ES-I3 (cell line): Measurements from ENCODE around the gene MAX.

ENCODE experiments used
- H3K36me3 ChIP-seq: 2 replicates; pipeline ENCODE4 v1.6.1; 2013; ENCODE audit warnings: mild to moderate bottlenecking, low read length, control low read depth, moderate library complexity; ENCODE audit not compliant: insufficient read depth
- H3K4me1 ChIP-seq: 2 replicates; pipeline ENCODE4 v1.6.1; 2013; ENCODE audit warnings: mild to moderate bottlenecking, control low read depth, low read length; ENCODE audit not compliant: insufficient read depth
- H3K9ac ChIP-seq: 2 replicates; pipeline ENCODE4 v1.6.1; 2013; ENCODE audit warnings: low read depth, mild to moderate bottlenecking, low read length, moderate library complexity
- H3K9me3 ChIP-seq: 2 replicates; pipeline ENCODE4 v1.6.1; 2013; ENCODE audit warnings: mild to moderate bottlenecking, low read length, moderate library complexity; ENCODE audit not compliant: control insufficient read depth, insufficient read depth

MAX gene

GRCh38 chr14:65102441-65103149 lies at the start of gene MAX:
Gene MAX (minus strand): TSS chr14:65102517. CDS start chr14:65102339, 178 bp downstream.
- Histone ChIP-seq H3K9ac (peak within 1 kb of the TSS; percentile 89), H3K4me1 (no peaks in the 10 kb centered on the region), H3K9me3 (no peaks in the 10 kb centered on the region), H3K36me3 (0 out of 2 replicates have a peak, but pooled peaks cover 7% of the 10 kb centered on the region)

DNA sequence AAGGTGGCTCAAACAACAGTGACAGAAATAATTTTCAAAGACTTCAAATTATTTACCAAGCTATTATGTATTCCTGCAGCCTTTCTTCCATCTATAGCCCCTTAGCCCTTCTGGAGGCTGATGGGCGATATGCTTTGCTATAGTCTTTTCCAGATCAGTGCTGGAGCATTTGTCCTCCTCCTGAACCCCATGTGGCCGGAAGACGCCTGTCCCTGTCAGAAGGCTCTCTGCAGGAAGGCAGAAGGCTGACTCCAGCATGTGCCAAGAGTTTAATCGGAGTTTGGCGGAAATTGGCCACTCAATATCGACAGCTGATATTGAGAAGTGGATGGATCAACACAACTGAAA lies 49.3 kb upstream of the MAX start:
- no peak overlapping the region for H3K9ac ChIP-seq
- H3K4me1 ChIP-seq = no peaks in the 10 kb centered on the region
- no peaks in the 10 kb centered on the region for H3K36me3 ChIP-seq
- no peaks in the 10 kb centered on the region for H3K9me3 ChIP-seq

- H3K9me3 ChIP-seq = no peaks in the 10 kb centered on the region
- H3K4me1 ChIP-seq = no peaks in the 10 kb centered on the region
- H3K36me3 ChIP-seq = no peaks in the 10 kb centered on the region
- H3K9ac ChIP-seq = no peak overlapping the region
These were observed 48.7 kb upstream of the MAX start for GRCh38 chr14:65150898-65151608.

DNA sequence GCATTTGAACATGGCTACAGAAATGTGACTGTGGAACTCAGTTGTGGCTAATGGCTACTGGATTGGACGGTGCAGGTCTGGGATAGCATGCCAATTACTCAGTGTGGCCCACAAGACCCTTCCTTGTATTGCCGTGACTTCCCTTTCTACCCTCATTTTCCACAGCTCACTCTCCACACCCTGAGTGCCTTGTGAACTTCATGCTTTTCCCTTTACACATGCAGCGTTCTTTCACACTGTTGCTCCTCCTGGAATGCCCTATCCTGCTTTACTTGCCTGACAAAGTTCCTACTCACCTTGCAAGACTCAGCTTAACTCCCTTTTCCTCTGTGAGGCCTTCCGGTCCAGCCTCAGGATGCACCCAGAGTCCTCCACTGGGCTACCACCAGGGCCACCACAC lies 46.8 kb upstream of the MAX start:
- Histone ChIP-seq H3K9ac (no peak overlapping the region), H3K9me3 (no peaks in the 10 kb centered on the region), H3K36me3 (no peaks in the 10 kb centered on the region), H3K4me1 (no peaks in the 10 kb centered on the region)

GRCh38 chr14:65144170-65144569 lies 41.9 kb upstream of the MAX start:
- Histone ChIP-seq H3K4me1 (no peaks in the 10 kb centered on the region), H3K36me3 (no peaks in the 10 kb centered on the region), H3K9ac (no peak overlapping the region), H3K9me3 (no peaks in the 10 kb centered on the region)

DNA sequence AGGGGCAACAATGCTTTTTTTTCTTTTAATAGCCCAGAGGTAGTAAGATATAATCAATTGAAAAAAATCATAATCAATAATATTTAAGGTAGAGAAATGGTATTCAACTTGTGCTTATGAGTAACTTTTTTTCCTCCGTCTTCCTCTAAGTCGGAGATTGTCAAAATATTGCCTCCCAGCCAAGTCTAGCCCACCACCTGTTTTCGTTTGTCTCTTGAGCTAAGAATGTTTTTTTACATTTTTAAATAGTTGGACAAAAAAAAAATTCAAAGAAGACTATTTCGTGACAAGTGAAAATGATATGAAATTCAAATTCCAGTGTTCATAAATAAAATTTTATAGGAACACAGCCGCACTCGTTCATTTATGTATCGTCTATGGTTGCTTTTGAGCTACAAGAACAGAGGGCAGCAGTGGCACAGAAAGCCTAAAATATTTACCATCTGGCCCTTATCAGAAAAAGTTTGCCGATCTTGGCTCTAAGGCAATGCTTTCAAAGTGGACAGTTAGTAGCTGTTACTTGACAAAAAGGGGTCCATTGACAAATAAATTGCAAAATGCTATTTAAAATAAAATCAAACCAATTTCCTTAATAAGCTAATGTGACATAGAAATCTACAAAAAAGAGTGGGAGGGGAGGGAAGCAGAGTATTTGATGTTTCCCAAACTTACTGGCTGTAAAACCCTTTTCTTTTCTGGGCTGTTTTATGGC lies 40.8 kb upstream of the MAX start:
- no peak overlapping the region for H3K9ac ChIP-seq
- H3K9me3 ChIP-seq = no peaks in the 10 kb centered on the region
- H3K36me3 ChIP-seq = no peaks in the 10 kb centered on the region
- no peaks in the 10 kb centered on the region for H3K4me1 ChIP-seq

- Histone ChIP-seq H3K36me3 (no peaks in the 10 kb centered on the region), H3K4me1 (no peaks in the 10 kb centered on the region), H3K9ac (no peak overlapping the region), H3K9me3 (no peaks in the 10 kb centered on the region)
These were observed 40.1 kb upstream of the MAX start for GRCh38 chr14:65142429-65142828.

- no peak overlapping the region for H3K9ac ChIP-seq
- no peaks in the 10 kb centered on the region for H3K36me3 ChIP-seq
- H3K4me1 ChIP-seq = no peaks in the 10 kb centered on the region
- no peaks in the 10 kb centered on the region for H3K9me3 ChIP-seq
These were observed 39.2 kb upstream of the MAX start for GRCh38 chr14:65141523-65141922.

GRCh38 chr14:65137648-65138307 lies 35.5 kb upstream of the MAX start:
- Histone ChIP-seq H3K4me1 (no peaks in the 10 kb centered on the region), H3K9ac (no peak overlapping the region), H3K36me3 (no peaks in the 10 kb centered on the region), H3K9me3 (no peaks in the 10 kb centered on the region)

- Histone ChIP-seq H3K36me3 (no peaks in the 10 kb centered on the region), H3K9me3 (no peaks in the 10 kb centered on the region), H3K9ac (no peak overlapping the region), H3K4me1 (no peaks in the 10 kb centered on the region)
These were observed 32.6 kb upstream of the MAX start for GRCh38 chr14:65134651-65135579.

- Histone ChIP-seq H3K36me3 (no peaks in the 10 kb centered on the region), H3K9ac (no peak overlapping the region), H3K9me3 (no peaks in the 10 kb centered on the region), H3K4me1 (no peaks in the 10 kb centered on the region)
These were observed 30.5 kb upstream of the MAX start for GRCh38 chr14:65132855-65133254.

DNA sequence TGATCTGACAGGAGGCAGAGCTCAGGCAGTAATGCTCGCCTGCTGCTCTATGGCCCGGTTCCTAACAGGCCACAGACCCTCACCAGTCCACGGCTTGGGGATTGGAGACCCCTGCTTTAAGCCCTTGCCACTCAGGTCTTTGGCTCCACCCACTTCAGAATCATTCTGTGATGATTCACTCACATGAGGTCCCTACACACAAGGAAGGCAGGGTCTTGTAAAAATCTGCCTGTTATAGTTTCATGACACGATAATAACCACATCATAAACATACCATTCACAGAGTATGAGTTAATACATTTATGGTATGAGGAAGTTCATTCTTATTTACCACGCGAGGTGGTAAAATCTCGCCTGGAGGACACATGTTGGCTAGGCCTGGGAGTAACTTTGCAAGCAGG lies 29.0 kb upstream of the MAX start:
- no peaks in the 10 kb centered on the region for H3K36me3 ChIP-seq
- H3K9me3 ChIP-seq = no peaks in the 10 kb centered on the region
- no peaks in the 10 kb centered on the region for H3K4me1 ChIP-seq
- H3K9ac ChIP-seq = no peak overlapping the region

- H3K36me3 ChIP-seq = no peaks in the 10 kb centered on the region
- H3K9ac ChIP-seq = no peak overlapping the region
- H3K9me3 ChIP-seq = no peaks in the 10 kb centered on the region
- H3K4me1 ChIP-seq = no peaks in the 10 kb centered on the region
These were observed 25.8 kb upstream of the MAX start for GRCh38 chr14:65128096-65128495.
